ENCODE data around the gene COX6A2. TPM values are rescaled to one million over a fixed set of nuclear protein-coding genes. Genes with fewer than 3 reads are reported as not detected.
"Not testable (repeated sequence)": the region's sequence is repeated elsewhere in the genome, so short reads cannot be mapped to it uniquely, and the experiment has no call there.

The COX6A2 gene
- total RNA-seq, 1 donor from 2014 or later, result not detected

DNA sequence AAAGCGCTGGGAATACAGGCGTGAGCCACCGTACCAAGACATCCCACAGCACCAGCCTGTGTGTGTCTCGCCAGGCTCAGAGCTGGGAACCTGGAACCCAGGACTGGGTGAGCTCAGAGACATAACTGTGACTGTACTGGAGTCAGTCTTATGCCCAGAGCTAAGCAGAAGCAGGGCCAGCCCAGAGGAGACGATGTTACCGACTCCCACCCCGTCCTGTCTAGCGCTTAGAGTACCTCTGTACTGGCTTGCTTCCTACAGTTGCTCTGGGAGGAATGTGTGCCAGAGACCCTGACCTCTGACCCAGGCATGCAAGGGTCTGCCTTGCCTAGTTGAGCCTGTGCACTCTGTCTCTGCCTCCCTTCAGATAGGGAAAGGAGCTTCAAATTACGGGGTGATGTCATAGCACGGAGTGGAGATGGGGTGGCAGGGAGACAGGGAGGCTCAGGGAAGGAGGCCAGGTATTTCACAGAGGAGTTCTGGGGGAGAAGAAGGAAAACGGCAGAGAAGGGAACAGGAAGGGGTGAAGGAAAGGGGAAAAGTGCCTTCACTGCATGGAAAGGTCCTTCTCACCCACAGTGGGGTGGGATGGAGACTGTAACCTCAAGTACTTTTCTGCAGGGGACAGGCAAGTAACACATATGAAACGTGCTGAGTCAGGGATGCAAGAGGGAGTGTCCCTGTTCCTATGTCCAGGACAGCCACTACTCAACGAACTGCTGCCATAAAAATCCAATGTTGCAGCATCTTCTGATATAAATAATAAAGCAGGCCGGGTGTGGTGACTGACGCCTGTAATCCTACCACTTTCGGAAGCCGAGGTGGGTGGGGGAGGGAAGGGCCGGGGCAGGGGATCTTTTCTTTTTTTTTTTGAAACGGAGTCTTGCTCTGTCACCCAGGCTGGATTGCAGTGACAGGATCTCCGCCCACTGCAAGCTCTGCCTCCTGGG lies 25.4 kb upstream of the COX6A2 start:
- Mint-ChIP-seq H3K36me3 (ENCODE audit: low read depth, unreplicated experiment) (no peaks in the 10 kb centered on the region), H3K4me1 (ENCODE audit: unreplicated experiment) (peaks cover 27% of the 10 kb centered on the region), H3K9me3 (ENCODE audit: unreplicated experiment) (no peaks in the 10 kb centered on the region), H3K27me3 (ENCODE audit: unreplicated experiment) (peaks cover 10% of the 10 kb centered on the region), H3K27ac (ENCODE audit: unreplicated experiment) (no peak overlapping the region), H3K4me3 (ENCODE audit: unreplicated experiment) (no peak overlapping the region)
- no peak for TF ChIP-seq CTCF (IDR thresholded peaks at IDR 0.05; ENCODE audit: unreplicated experiment)
- no peak for DNase-seq (ENCODE audit: low spot score)

DNA sequence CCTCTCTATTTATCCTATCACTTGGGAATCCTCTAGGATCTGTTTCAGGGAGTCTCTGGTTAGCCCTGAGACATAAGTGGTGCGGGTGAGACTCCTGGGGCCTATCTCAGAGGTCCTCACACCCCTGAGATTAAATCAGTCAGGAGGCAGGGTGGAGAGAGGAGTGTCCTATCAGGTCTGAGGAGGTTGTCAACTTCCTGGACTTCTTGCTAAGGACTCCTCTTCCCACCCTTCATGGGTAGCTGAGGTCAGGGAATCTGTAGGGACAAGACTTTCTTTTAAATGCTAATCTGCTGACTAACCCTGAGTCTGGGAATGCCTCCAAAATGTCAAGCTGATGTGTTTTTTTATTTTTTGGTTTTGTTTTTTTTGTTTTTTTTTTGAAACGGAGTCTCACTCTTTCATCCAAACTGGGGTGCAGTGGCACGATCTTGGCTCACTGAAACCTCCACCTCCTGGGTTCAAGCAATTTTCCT lies 24.5 kb upstream of the COX6A2 start:
- Mint-ChIP-seq H3K4me1 (ENCODE audit: unreplicated experiment) (peaks cover 27% of the 10 kb centered on the region), H3K27ac (ENCODE audit: unreplicated experiment) (no peak overlapping the region), H3K4me3 (ENCODE audit: unreplicated experiment) (no peak overlapping the region), H3K9me3 (ENCODE audit: unreplicated experiment) (no peaks in the 10 kb centered on the region), H3K27me3 (ENCODE audit: unreplicated experiment) (peaks cover 7% of the 10 kb centered on the region), H3K36me3 (ENCODE audit: low read depth, unreplicated experiment) (no peaks in the 10 kb centered on the region)
- DNase-seq (ENCODE audit: low spot score), result no peak
- TF ChIP-seq CTCF (IDR thresholded peaks at IDR 0.05; ENCODE audit: unreplicated experiment), result no peak

- H3K36me3 Mint-ChIP-seq (ENCODE audit: low read depth, unreplicated experiment), result no peaks in the 10 kb centered on the region
- peaks cover 25% of the 10 kb centered on the region for H3K4me1 Mint-ChIP-seq (ENCODE audit: unreplicated experiment)
- TF ChIP-seq CTCF (IDR thresholded peaks at IDR 0.05; ENCODE audit: unreplicated experiment), result peak; percentile 43
- H3K27me3 Mint-ChIP-seq (ENCODE audit: unreplicated experiment), result peaks cover 7% of the 10 kb centered on the region
- H3K4me3 Mint-ChIP-seq (ENCODE audit: unreplicated experiment), result no peak overlapping the region
- no peaks in the 10 kb centered on the region for H3K9me3 Mint-ChIP-seq (ENCODE audit: unreplicated experiment)
- H3K27ac Mint-ChIP-seq (ENCODE audit: unreplicated experiment), result no peak overlapping the region
- DNase-seq (ENCODE audit: low spot score), result peak; percentile 59
Observed at GRCh38 chr16:31451681-31452351, 23.7 kb upstream of the COX6A2 start.

- Mint-ChIP-seq H3K4me1 (ENCODE audit: unreplicated experiment) (peaks cover 23% of the 10 kb centered on the region), H3K4me3 (ENCODE audit: unreplicated experiment) (no peak overlapping the region), H3K27ac (ENCODE audit: unreplicated experiment) (no peak overlapping the region), H3K27me3 (ENCODE audit: unreplicated experiment) (peaks cover 7% of the 10 kb centered on the region), H3K36me3 (ENCODE audit: low read depth, unreplicated experiment) (no peaks in the 10 kb centered on the region), H3K9me3 (ENCODE audit: unreplicated experiment) (no peaks in the 10 kb centered on the region)
- no peak for DNase-seq (ENCODE audit: low spot score)
- no peak for TF ChIP-seq CTCF (IDR thresholded peaks at IDR 0.05; ENCODE audit: unreplicated experiment)
Observed at GRCh38 chr16:31451201-31451600, 23.0 kb upstream of the COX6A2 start.

DNA sequence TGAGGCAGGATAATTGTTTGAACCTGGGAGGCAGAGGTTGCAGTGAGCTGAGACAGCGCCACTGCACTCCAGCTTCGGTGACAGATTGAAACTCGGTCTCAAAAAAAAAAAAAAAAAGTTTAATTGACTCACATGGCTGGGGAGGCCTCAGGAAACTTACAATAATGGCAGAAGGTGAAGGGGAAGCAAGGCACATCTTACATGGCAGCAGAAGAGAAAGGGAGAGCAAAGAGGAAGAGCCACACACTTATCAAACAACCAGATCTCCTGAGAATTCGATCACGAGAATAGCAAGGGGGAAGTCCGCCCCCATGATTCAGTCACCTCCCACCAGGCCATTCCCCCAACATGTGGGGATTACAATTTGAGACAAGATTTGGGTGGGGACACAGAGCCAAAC lies 17.8 kb upstream of the COX6A2 start:
- H3K4me3 Mint-ChIP-seq (ENCODE audit: unreplicated experiment); H3K4me1 Mint-ChIP-seq (ENCODE audit: unreplicated experiment); DNase-seq (ENCODE audit: low spot score); H3K9me3 Mint-ChIP-seq (ENCODE audit: unreplicated experiment); H3K27me3 Mint-ChIP-seq (ENCODE audit: unreplicated experiment); H3K27ac Mint-ChIP-seq (ENCODE audit: unreplicated experiment); H3K36me3 Mint-ChIP-seq (ENCODE audit: low read depth, unreplicated experiment): not testable (repeated sequence)
